Osteocyte (in vitro differentiated cells): ENCODE measurements around the gene ITGA11. TPM values are rescaled to one million over a fixed set of nuclear protein-coding genes. Genes with fewer than 3 reads are reported as not detected.

Experiments
- DNase-seq: peaks from one replicate; pipeline ENCODE4 v3.0.0; 2021; ENCODE audit warnings: mixed read lengths; ENCODE audit not compliant: unreplicated experiment; ENCODE audit errors: extremely low spot score
- H3K27ac Mint-ChIP-seq: one replicate; pipeline ENCODE4 v1.8.0; 2021; ENCODE audit warnings: mild to moderate bottlenecking, mixed read lengths; ENCODE audit not compliant: unreplicated experiment
- H3K27me3 Mint-ChIP-seq: one replicate; pipeline ENCODE4 v1.8.0; 2021; ENCODE audit warnings: mixed read lengths; ENCODE audit not compliant: unreplicated experiment
- H3K36me3 Mint-ChIP-seq: one replicate; pipeline ENCODE4 v1.8.0; 2021; ENCODE audit warnings: mixed read lengths; ENCODE audit not compliant: unreplicated experiment
- H3K4me1 Mint-ChIP-seq: one replicate; pipeline ENCODE4 v1.8.0; 2021; ENCODE audit warnings: mixed read lengths; ENCODE audit not compliant: unreplicated experiment
- H3K4me3 Mint-ChIP-seq: one replicate; pipeline ENCODE4 v1.8.0; 2021; ENCODE audit warnings: mild to moderate bottlenecking, moderate library complexity, mixed read lengths; ENCODE audit not compliant: unreplicated experiment
- H3K9me3 Mint-ChIP-seq: one replicate; pipeline ENCODE4 v1.8.0; 2021; ENCODE audit warnings: mixed read lengths; ENCODE audit not compliant: unreplicated experiment
- total RNA-seq: library from RNA; stranded (reverse); gene quantifications from 2 replicates; pipeline ENCODE4 v1.2.1, GENCODE V29; 2021
- TF ChIP-seq, protein P1 (sequence below): fragments of 200-600 bp; sonication (generic); IDR thresholded peaks from 2 replicates; pipeline ENCODE4 v1.5.0; 2021; ENCODE audit warnings: antibody characterized with exemption, mild to moderate bottlenecking, moderate library complexity

The ITGA11 gene
- total RNA-seq, 1 donor from 2014 or later, result 1,149 TPM

DNA sequence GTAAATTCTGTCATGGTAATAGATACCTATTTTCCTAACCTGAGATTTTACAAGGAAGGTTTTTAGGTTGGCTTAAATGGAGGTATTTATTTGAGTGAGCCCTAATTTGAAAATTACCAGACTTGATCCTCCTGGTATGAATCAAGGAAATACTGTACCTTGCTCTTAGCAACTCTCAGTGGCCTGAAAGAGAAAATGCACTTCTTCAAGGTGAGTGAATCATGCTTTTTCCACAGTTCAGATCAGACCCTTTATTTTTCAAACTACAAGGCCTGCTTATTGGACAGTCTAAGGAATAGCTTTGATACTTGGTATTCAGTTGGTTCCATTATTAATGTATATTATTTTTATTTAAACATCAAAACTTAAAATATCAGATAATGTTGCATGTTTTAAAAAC, 139.0 kb downstream of the ITGA11 start:
- no peaks in the 10 kb centered on the region for H3K27me3 Mint-ChIP-seq
- H3K36me3 Mint-ChIP-seq, result peaks cover 64% of the 10 kb centered on the region
- H3K4me1 Mint-ChIP-seq, result peaks cover 58% of the 10 kb centered on the region
- no peaks in the 10 kb centered on the region for H3K9me3 Mint-ChIP-seq
- TF ChIP-seq, protein P1, sequence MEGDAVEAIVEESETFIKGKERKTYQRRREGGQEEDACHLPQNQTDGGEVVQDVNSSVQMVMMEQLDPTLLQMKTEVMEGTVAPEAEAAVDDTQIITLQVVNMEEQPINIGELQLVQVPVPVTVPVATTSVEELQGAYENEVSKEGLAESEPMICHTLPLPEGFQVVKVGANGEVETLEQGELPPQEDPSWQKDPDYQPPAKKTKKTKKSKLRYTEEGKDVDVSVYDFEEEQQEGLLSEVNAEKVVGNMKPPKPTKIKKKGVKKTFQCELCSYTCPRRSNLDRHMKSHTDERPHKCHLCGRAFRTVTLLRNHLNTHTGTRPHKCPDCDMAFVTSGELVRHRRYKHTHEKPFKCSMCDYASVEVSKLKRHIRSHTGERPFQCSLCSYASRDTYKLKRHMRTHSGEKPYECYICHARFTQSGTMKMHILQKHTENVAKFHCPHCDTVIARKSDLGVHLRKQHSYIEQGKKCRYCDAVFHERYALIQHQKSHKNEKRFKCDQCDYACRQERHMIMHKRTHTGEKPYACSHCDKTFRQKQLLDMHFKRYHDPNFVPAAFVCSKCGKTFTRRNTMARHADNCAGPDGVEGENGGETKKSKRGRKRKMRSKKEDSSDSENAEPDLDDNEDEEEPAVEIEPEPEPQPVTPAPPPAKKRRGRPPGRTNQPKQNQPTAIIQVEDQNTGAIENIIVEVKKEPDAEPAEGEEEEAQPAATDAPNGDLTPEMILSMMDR, result no peak
- H3K27ac Mint-ChIP-seq, result peak overlapping the region; percentile 6
- DNase-seq, result no peak
- no peak overlapping the region for H3K4me3 Mint-ChIP-seq

DNA sequence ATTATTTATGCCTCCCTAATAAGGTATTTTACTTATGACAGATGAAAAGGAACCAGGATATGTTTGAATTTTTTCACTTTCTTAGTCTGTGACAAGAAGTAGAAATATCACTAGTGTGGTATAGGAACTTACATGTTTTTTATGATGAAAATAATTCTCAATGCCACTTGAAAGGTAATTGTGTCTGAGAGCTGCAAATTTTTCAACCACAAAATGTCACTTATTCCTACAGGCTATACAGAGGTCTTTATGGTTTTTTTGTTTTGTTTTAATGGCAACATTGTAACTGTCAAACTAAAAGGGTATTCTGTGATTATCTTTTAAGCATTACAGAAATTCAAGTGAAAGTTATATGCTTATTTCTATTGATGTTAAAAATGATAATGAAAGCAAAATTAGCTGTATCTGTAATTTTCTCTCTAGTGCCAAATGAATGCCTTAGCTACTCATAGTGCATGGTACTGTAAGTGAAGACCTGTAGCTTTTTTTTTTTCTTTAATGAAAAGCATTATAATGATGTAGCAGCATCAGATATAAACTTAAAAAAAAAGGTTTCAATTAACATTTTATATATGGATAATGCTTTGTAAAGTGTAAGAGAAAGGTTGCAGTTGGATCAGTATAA, 139.7 kb downstream of the ITGA11 start:
- peaks cover 61% of the 10 kb centered on the region for H3K4me1 Mint-ChIP-seq
- DNase-seq, result no peak
- peaks cover 60% of the 10 kb centered on the region for H3K36me3 Mint-ChIP-seq
- TF ChIP-seq, protein P1, result no peak
- peak overlapping the region; percentile 23 for H3K27ac Mint-ChIP-seq
- no peak overlapping the region for H3K4me3 Mint-ChIP-seq
- H3K27me3 Mint-ChIP-seq, result no peaks in the 10 kb centered on the region
- H3K9me3 Mint-ChIP-seq, result no peaks in the 10 kb centered on the region

DNA sequence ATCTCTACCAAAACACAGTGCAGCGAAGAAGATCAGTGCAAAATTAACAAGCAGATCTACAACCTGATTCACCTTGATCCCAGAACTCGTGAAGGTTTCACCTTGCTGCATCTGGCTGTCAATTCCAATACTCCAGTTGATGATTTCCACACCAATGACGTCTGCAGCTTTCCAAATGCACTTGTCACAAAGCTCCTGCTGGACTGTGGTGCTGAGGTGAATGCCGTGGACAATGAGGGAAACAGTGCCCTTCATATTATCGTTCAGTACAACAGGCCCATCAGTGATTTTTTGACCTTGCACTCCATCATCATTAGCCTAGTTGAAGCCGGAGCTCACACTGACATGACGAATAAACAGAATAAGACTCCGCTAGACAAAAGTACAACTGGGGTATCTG, 141.2 kb downstream of the ITGA11 start:
- no peaks in the 10 kb centered on the region for H3K9me3 Mint-ChIP-seq
- no peak overlapping the region for H3K4me3 Mint-ChIP-seq
- no peak for DNase-seq
- TF ChIP-seq, protein P1, result no peak
- H3K4me1 Mint-ChIP-seq, result peaks cover 62% of the 10 kb centered on the region
- peak overlapping the region; percentile 25 for H3K27ac Mint-ChIP-seq
- H3K36me3 Mint-ChIP-seq, result peaks cover 60% of the 10 kb centered on the region
- H3K27me3 Mint-ChIP-seq, result no peaks in the 10 kb centered on the region

DNA sequence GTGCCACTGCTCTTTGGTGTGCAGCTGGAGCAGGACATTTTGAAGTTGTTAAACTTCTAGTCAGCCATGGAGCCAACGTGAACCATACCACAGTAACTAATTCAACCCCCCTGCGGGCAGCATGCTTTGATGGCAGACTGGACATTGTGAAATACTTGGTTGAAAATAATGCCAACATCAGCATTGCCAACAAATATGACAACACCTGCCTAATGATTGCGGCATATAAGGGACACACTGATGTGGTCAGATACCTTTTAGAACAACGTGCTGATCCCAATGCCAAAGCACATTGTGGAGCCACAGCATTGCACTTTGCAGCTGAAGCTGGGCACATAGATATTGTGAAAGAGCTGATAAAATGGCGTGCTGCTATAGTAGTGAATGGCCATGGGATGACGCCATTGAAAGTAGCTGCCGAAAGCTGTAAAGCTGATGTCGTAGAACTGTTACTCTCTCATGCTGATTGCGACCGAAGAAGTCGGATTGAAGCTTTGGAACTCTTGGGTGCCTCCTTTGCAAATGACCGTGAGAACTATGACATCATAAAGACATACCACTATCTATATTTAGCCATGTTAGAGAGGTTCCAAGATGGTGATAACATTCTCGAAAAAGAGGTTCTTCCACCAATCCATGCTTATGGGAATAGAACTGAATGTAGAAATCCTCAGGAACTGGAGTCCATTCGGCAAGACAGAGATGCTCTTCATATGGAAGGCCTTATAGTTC, 142.2 kb downstream of the ITGA11 start:
- Mint-ChIP-seq H3K27ac (peak overlapping the region; percentile 57), H3K9me3 (peaks cover 3% of the 10 kb centered on the region), H3K4me1 (peaks cover 63% of the 10 kb centered on the region), H3K4me3 (no peak overlapping the region), H3K27me3 (no peaks in the 10 kb centered on the region), H3K36me3 (peaks cover 61% of the 10 kb centered on the region)
- DNase-seq, result no peak
- TF ChIP-seq, protein P1, result no peak

DNA sequence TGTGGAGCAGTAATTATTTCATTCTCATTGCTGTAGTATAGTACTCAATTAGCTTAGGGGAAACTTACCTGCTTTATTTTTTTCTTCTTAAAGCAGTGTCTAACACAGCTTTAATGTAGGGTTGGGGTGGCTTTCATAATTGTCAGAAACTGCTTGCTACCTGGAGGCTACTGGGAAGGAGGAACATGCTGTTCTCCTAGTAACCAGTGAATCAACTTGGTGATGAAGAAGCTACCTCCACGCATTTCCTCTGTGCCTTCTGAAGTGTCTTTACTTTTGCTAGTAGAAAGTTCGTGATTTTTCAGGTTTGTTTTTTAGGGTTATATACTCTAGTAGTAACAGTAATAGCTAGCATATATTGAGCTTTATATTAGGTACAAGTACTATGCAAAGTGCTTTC, 142.9 kb downstream of the ITGA11 start:
- Mint-ChIP-seq H3K27ac (peak overlapping the region; percentile 57), H3K9me3 (peaks cover 5% of the 10 kb centered on the region), H3K4me3 (no peak overlapping the region), H3K36me3 (peaks cover 65% of the 10 kb centered on the region), H3K27me3 (no peaks in the 10 kb centered on the region), H3K4me1 (peaks cover 63% of the 10 kb centered on the region)
- TF ChIP-seq, protein P1, result no peak
- no peak for DNase-seq
